D721Med (cell line): ENCODE measurements around the gene UBE2F.
"Not testable (repeated sequence)": the region's sequence is repeated elsewhere in the genome, so short reads cannot be mapped to it uniquely, and the experiment has no call there.

Experiments used
- DNase-seq: peaks from one replicate; pipeline ENCODE4 v3.0.0; 2011; ENCODE audit warnings: low spot score; ENCODE audit not compliant: insufficient read length
- FAIRE-seq: peaks from 2 replicates; lab custom pipeline; 2011; peaks lifted over from hg19 to GRCh38; lab: Jason Lieb, UNC
- CTCF ChIP-seq: IDR thresholded peaks from 2 replicates; pipeline ENCODE4 v1.5.1; 2012; ENCODE audit warnings: mild to moderate bottlenecking, control low read depth; ENCODE audit not compliant: insufficient read depth; ENCODE audit errors: missing control alignments

Gene UBE2F

GRCh38 chr2:238042849-238043584 is 76.2 kb downstream of the UBE2F start:
- no peak for FAIRE-seq
- TF ChIP-seq CTCF, result no peak
- DNase-seq, result no peak

GRCh38 chr2:238043851-238044250 is 77.0 kb downstream of the UBE2F start:
- DNase-seq (no peak), FAIRE-seq (no peak)
- no peak for TF ChIP-seq CTCF

- FAIRE-seq, result no peak
- no peak for DNase-seq
- TF ChIP-seq CTCF, result no peak
Measured at GRCh38 chr2:238045575-238045974, 78.8 kb downstream of the UBE2F start.

- no peak for TF ChIP-seq CTCF
- no peak for FAIRE-seq
- DNase-seq, result no peak
Measured at GRCh38 chr2:238046725-238047270, 80.0 kb downstream of the UBE2F start.

GRCh38 chr2:238053191-238053776 is 86.5 kb downstream of the UBE2F start:
- DNase-seq (no peak), FAIRE-seq (peak; percentile 82)
- no peak for TF ChIP-seq CTCF

- FAIRE-seq (no peak), DNase-seq (no peak)
- no peak for TF ChIP-seq CTCF
Measured at GRCh38 chr2:238055841-238056240, 89.0 kb downstream of the UBE2F start.

- not testable (repeated sequence) for DNase-seq, FAIRE-seq
Measured at GRCh38 chr2:238057696-238058575, 91.1 kb downstream of the UBE2F start.
